ENCODE data around the gene BASP1.

Gene BASP1

DNA sequence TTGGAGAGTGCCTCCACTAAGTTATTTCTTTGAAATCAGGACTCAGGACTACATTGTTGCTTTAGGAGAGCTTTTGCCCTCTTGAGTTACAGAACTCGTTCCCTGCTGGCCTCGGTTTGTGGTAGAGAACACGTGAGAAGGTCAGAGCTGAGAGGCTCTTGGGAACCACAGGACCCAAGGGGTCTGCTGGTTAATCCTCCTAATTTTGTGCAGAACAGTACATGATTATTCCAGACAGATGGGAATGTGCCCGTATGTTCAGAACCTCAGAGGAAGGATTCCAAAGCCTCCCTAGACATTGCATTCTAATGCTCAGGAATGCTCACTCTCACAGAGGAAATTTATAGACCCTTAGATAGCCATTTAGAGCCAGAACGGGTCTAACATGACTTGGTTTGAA, 25.2 kb upstream of the BASP1 start:
- DNase-seq: no peak

DNA sequence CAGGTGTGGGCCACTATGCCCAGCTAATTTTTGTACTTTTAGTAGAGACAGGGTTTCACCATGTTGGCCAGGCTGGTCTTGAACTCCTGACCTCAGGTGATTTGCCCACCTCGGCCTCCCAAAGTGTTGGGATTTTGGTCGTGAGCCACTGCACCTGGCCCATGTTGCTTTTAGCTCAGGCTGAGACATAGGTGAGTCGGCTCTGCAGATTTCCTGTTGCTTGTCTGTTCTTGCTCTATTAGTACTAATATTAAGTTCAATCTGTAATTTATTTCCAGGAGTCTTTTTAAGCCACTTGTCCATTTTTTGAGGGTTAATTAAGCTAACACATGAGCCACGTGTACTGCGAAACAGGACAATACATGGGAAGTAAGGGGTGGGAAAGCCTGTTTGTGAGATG, 21.4 kb upstream of the BASP1 start:
- no peak for DNase-seq

DNA sequence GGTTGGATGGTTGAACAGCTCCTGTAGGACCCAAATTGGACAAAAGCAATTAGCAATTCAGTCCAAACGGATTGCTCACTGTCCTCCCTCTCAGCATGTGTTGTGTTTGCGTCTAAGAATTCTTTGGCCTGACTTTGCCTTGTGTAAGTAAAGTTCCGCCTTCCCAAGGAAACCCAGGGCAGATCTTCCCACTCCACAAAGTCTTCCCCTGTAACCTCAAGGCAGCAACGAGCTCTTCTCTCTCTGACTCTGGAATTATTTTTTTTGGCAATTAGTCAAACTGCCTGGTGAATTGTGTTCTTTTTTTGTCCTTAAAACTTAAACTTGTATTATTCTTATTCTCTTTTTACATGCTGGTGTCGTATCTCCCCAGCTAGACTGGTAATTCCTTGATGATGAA, 20.7 kb upstream of the BASP1 start:
- no peak for DNase-seq

DNA sequence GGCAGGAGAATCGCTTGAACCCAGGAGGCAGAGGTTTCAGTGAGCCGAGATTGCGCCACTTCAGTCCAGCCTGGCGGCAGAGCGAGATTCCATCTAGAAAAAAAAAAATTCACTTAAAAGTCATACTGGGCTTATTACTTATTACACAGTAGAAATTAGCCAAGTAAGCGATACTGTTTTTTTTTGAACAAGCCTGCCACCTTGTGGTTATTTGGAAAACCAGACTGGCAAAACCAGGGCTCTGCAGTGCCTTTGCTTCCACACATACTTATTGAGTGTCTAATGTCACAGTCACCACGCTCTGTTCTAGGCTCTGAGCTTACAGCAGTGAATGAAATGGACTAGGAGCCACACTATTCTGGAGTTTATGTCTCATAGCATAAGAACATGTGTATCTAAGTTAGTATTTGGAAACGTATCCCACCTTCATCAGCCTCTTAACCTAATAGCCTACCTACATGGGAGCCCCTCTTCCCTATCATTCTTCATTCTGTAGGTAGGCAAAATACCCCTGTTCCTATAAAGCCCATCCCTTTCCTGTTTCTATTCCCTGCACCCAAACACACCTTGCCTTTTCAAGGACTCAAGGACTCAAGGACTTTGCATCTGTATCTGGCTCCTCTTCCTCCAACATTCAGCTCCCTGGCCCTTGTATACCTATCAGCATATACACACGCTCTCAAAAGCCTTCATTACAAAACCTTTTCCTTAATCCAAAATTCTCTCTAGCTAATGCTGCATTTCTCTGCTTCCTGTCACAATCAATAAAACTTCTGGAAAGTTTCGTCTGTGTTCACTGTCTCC, 13.9 kb upstream of the BASP1 start:
- peak; percentile 71 for DNase-seq

- no peak for DNase-seq
These were observed 13.3 kb upstream of the BASP1 start for GRCh38 chr5:17204133-17204489.

DNA sequence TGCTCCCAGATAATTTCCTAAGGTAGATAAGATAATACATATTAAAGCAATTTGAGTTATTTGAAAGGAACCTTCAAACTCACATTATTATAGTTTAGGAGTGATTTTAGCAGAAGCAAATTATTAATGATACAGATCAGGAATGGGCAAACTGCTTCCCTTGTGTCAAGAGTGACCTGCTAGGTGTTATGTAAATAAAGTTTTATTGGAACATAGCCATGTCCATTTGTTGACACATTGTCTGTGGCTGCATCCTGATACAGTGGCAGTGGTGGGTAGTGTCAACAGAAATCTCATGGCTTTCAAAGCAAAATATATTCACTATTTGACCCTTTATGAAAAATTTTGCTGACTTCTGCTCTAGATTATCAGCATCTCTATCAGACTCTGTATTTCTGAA, 11.4 kb upstream of the BASP1 start:
- no peak for DNase-seq

- no peak for DNase-seq
These were observed 5.2 kb upstream of the BASP1 start for GRCh38 chr5:17212191-17212590.

DNA sequence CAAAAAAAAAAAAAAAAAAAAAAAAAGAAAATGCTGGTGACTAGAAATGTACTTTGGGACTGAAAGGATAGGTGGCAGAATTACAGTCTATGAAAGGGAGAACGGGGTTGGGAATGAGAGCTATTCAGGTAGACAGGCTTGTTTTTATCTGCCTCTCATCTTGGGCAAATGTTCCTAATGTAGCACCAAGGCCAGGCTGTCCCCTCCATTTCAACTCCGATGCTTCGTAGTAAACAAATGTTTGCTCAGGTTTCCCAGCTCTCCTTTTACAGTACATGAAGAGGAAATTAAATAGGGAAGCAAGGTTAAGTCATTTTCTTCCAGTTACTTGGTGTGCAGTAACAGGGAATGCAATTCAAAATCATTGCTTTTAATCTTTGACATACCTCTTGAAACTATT, 4.4 kb upstream of the BASP1 start:
- no peak for DNase-seq

DNA sequence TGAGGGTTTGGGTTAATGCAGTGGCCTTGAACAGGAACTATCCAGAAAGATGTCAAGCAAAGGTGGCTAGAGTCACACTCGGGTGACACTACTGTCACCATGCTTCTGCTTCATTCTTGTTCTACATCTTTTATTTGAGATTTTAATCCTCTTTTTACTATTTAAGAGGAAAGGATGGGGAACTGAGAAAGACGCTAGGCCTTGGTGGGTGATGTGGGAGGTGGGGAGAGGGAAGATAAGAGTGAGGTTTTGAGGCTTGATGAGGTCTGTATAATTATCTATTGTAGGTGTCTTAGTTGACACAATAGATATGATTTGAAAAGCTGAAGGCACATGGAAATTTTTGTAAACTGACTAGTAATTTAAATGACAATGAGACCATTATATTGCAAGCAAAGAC, 3.5 kb upstream of the BASP1 start:
- DNase-seq: no peak

GRCh38 chr5:17214893-17215292, 2.5 kb upstream of the BASP1 start:
- no peak for DNase-seq

- DNase-seq: no peak
These were observed 2.1 kb upstream of the BASP1 start for GRCh38 chr5:17215361-17215760.

- peak; percentile 96 for DNase-seq
These were observed 1.1 kb upstream of the BASP1 start for GRCh38 chr5:17216176-17216973.

DNA sequence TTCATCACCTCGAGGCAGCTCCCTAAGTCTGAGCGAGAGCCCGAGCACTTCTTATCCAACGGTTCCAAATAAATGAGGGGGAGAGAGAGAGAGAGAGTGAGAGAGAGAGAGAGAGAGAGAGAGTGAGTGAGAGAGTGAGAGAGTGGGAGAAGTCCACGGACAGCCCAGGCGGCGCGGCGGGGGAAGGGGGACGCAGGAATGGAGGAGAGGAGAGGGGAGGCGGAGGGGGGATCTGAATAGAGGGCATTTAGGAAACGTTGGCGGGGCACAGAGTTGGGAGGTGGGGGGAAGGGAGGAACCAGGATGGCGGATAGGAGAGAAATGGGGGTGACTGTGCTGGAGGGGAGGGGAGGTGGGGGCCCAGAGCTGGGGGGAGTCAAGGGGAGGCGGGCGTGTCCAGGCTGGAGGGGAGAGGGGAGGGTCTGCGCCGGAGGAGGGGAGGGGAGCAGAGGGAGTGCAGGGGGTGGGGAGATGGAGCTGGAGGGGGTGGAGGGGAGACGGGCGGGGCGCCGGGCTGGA, 398 bp upstream of the BASP1 start:
- peak; percentile 83 for DNase-seq

GRCh38 chr5:17218353-17219005, 1.0 kb downstream of the BASP1 start:
- DNase-seq: peak; percentile 33

- DNase-seq: no peak
These were observed 1.6 kb downstream of the BASP1 start for GRCh38 chr5:17219006-17219422.

DNA sequence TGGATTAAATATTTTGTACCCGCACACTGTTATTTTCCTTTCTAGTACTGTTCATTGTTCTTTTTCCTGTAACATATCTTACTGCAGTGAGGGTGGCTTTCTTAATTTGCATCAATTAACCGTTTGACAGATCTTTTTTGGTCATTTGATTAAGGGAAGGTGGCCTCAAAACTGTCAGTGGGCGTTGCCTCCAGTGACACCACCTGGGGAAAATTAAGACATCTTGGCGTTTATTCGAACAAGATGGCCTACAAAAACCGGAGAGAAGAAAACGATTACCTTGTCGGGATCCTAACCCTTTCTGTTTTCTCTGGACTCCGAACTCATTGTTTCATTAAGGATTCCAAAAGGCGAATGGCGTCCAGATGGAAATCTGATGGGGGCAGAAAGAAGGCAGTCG, 2.0 kb downstream of the BASP1 start:
- no peak for DNase-seq

DNA sequence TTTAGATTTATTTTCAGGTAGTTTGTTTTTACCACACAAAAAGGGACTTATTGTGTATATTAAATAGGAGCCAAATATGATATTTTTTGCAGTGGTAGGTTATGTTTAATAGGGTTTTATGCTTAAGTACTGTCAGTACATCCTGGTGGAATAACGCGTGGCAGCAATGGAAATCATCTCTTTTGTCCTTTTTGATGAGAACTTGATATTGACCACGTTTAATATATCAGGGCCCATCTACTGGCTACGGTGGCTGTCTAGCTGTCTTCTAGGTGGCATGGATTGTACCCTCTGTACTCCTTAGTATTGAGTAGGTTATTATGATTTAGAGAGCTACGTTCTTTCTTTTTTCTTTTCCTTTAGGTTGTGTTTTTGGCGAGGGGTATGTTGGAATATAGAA, 2.6 kb downstream of the BASP1 start:
- no peak for DNase-seq

GRCh38 chr5:17220469-17220868, 3.0 kb downstream of the BASP1 start:
- no peak for DNase-seq

DNA sequence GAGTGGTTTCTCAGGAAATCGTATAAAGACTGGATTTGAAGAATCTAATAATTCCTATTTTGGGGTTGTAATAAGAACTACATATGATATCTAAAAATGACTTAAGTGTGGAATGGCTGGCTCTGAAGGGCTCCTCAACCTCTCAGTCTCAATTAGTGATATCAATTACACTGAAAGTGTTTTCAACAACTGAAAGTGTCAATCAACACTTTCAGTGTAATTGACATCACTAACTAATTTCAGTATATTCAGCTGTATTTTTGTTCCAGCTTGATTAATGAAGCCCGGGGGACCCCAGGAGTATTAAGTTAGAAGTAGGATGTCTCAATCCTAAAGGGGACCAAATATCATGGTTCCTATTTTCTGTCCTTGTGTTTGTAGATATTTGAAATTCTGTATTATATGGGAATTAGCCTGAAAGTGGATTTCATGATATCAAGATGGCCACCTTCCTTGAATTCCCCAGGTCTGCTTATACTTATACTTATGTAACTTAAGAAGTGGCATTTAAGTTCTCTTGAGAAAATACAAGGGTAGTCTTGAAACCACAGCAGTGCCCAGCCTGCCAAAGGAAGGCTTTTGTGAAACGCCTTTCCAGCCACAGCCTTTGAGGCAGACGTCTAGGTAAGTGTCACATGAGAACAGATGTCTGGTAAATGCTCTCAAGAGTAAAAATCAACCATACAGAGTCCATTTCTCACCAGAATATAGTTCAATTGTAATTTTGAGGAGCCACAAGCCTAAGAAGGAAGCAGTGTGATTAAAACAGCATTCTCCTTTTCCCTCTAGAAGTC, 4.6 kb downstream of the BASP1 start:
- DNase-seq: peak; percentile 56

DNA sequence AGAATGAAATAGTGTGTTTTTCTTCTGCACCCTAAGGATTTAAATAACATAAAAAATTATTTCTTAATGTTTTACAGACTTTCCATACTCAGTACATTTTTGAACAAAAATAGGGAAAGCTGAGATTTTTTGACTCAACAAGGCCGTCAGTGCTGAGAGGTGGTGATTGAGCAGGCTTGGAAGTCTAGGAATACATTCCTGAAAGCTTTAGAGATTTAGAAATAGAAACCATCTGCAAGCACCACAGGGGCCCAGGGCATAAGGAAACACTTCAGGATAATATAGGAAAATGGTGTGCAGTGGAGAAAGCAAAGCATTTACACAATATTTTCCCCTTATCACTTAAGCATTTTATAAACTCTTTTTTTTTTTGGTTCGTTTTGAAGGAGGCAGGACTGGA, 5.2 kb downstream of the BASP1 start:
- peak; percentile 42 for DNase-seq

DNA sequence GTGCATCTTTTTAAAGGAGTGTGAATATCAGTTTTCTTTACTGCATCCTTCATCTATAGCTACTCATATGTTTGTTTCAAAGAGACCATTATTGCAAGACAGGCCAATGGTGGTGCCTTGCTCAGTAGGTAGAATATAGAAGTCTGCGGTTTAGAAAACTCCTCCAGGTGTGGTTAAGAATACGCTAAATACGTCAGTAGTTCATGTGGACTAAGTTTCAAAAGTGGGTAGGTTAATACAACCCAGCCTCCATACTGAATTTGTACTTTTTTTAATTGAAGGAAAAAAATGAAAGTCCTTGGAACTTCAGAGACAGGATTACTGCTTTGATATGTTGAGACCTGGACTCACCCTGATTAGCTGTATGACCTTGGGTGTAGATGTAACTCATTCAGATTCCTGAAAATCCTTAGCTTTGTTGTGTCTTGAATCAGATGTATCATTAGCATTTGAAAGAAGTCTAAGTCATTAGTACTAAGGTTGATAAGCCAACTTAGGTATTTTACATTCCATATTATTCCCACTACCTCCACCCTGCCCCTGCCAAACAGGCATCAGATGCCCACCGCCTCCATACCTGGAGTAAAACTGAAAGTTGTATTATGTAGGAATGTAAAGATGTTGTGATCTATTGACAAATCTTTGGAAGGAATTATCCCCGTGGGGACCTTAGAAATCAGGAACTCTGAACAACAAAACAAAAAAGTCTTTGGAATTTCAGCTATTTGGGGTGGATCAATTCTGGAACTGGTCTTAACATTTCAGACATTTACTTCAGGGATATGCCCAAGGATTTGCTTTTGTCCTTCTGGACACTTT, 6.1 kb downstream of the BASP1 start:
- no peak for DNase-seq
